ENCODE data around the gene WDR41.
A peak's percentile ranks its signal among the peaks of the same experiment; 100 is the strongest.
"Not testable (repeated sequence)": the region's sequence is repeated elsewhere in the genome, so short reads cannot be mapped to it uniquely, and the experiment has no call there.

Gene WDR41, protein sequence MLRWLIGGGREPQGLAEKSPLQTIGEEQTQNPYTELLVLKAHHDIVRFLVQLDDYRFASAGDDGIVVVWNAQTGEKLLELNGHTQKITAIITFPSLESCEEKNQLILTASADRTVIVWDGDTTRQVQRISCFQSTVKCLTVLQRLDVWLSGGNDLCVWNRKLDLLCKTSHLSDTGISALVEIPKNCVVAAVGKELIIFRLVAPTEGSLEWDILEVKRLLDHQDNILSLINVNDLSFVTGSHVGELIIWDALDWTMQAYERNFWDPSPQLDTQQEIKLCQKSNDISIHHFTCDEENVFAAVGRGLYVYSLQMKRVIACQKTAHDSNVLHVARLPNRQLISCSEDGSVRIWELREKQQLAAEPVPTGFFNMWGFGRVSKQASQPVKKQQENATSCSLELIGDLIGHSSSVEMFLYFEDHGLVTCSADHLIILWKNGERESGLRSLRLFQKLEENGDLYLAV

DNA sequence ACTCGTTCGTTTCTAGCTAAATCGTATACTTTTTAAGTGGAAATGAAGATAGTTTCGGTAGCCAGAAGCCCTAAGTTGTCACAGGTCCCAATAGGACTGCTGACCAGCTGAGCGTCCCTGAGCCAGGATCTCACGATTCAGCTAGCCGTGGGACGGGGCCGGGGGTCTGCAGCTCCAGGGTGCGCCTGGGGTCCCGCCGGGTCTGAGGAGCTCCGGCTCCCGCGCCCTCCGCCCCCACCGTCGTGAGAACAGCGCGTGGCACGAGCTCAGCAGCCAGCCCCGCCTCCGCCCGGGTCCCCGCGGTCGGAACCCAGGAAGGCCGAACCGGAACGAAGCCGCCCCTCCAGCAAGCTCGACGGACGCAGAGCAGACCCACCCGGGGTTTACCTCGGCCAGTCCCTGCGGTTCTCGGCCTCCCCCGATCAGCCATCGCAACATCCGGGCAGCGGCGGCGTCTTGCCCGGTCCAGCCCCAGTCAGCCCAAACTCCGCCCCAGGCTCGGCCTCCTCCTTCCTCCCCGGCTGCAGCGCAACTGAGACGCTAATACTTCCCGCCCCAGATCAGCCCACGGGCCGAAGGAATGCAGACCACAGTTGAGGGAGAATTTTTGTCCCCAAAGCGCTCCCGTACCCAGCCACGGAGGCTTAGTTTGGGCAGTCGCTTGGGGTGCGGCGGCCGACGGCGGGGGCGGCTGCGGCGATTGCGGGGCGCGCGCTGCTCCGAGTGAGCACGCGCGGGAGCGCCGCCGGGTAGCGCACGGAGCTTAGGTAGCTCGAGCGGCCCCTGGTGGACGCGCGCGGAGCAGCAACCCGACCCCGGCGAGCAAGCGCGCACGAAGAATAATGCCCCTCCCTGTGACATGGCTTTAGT lies at the start of gene WDR41:
Gene WDR41 (minus strand): TSS at position 534 of the 870 bp plus-strand sequence. CDS start 96 bp downstream, at position 438.
- H3K4me3 ChIP-seq (ENCODE audit: low read length): peak within 1 kb of the TSS; percentile 78
- TF ChIP-seq, protein P1, sequence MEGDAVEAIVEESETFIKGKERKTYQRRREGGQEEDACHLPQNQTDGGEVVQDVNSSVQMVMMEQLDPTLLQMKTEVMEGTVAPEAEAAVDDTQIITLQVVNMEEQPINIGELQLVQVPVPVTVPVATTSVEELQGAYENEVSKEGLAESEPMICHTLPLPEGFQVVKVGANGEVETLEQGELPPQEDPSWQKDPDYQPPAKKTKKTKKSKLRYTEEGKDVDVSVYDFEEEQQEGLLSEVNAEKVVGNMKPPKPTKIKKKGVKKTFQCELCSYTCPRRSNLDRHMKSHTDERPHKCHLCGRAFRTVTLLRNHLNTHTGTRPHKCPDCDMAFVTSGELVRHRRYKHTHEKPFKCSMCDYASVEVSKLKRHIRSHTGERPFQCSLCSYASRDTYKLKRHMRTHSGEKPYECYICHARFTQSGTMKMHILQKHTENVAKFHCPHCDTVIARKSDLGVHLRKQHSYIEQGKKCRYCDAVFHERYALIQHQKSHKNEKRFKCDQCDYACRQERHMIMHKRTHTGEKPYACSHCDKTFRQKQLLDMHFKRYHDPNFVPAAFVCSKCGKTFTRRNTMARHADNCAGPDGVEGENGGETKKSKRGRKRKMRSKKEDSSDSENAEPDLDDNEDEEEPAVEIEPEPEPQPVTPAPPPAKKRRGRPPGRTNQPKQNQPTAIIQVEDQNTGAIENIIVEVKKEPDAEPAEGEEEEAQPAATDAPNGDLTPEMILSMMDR (IDR thresholded peaks at IDR 0.05; ENCODE audit: insufficient read depth, low read depth, low read length, missing control alignments): peak; percentile 67
- peak; percentile 94 for DNase-seq (ENCODE audit: low read depth)

DNA sequence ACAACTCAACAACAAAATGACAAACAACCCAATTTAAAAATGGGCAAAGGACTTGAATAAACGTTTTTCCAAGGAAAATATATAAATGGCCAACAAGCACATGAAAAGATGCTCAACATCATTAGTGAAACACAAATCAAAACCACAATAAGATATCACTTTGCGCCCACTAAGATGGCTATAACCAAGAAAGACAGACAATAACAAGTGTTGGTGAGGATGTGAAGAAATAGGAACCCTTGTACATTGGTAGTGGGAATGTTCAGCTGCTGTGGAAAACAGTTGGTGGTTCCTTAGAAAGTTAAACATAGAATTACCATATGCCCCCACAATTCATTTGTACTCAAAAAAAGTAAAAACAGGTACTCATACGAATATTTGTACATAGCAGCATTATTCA lies 39.2 kb upstream of the WDR41 start:
- no peak overlapping the region for H3K4me3 ChIP-seq (ENCODE audit: low read length)
- TF ChIP-seq, protein P1 (IDR thresholded peaks at IDR 0.05; ENCODE audit: insufficient read depth, low read depth, low read length, missing control alignments): no peak
- DNase-seq (ENCODE audit: low read depth): no peak

DNA sequence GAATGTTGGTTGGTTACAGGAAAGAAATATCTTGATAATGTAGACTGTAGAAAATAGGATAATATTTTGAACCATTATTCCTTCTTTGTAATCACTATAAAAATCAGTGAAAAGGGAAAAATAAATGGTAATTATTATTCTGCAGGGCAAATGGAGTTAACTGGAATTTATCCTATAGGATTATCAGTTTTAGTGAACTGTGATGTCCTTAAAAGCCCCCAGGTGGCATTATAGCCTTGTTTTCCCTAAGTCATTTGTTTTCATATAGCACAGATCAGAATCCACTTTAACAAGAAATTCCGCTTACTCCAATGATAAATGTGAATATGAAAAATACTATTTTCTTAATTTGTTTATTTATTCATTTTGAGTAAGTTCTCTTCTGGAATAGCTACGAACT lies 26.2 kb upstream of the WDR41 start:
- peak; percentile 15 for DNase-seq (ENCODE audit: low read depth)
- TF ChIP-seq, protein P1 (IDR thresholded peaks at IDR 0.05; ENCODE audit: insufficient read depth, low read depth, low read length, missing control alignments): peak; percentile 19
- H3K4me3 ChIP-seq (ENCODE audit: low read length): no peak overlapping the region

DNA sequence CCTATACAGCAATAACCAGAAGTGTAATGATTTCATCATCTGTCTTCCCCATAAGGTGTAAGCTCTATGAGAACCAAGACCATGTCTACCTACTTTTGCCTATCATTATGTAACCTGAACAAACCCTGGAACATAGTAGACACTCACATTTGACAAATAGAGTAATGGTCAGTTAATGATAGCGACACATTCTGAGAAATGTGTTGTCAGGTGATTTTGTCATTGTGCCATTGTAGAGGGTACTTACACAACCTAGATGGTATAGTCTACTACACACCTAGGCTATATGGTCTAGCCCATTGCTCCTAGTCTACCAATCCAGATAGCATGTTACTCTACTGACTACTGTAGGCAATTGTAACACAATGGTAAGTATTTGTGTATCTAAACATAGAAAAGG lies 22.3 kb upstream of the WDR41 start:
- TF ChIP-seq, protein P1 (IDR thresholded peaks at IDR 0.05; ENCODE audit: insufficient read depth, low read depth, low read length, missing control alignments): no peak
- no peak for DNase-seq (ENCODE audit: low read depth)
- no peak overlapping the region for H3K4me3 ChIP-seq (ENCODE audit: low read length)

DNA sequence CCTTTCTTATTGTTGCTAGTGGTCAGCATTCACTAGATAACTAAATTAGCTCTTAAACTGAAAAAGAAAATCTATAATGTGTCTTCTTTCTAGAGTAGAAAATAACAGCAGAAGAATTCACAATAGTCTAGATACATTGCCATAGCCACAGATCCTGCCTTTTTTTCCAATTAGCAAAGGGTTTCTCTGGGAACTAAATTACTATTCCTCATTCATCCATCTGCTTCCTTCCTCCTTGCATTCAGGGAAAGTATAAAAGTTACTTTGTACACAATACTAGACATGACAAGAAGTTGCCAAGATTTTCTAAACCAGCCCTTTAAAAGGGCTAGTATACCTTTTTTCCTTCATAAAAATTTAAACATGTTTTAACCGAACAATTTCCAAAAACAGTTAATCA lies 21.2 kb upstream of the WDR41 start:
- TF ChIP-seq, protein P1 (IDR thresholded peaks at IDR 0.05; ENCODE audit: insufficient read depth, low read depth, low read length, missing control alignments): no peak
- no peak overlapping the region for H3K4me3 ChIP-seq (ENCODE audit: low read length)
- no peak for DNase-seq (ENCODE audit: low read depth)

DNA sequence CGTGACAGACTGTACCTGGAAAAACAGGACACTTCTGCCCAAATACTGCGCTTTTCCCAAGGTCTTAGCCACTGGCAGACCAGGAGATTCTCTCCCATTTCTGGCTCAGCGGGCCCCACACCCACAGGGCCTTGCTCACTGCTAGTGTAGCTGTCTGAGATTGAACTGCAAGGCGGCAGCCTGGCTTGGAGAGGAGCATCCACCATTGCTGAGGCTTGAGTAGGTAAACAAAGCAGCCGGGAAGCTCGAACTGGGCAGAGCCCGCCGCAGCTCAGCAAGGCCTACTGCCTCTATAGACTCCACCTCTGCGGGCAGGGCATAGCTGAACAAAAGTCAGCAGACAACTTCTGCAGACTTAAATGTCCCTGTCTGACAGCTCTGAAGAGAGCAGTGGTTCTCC lies 9.0 kb upstream of the WDR41 start:
- H3K4me3 ChIP-seq (ENCODE audit: low read length); DNase-seq (ENCODE audit: low read depth): not testable (repeated sequence)

DNA sequence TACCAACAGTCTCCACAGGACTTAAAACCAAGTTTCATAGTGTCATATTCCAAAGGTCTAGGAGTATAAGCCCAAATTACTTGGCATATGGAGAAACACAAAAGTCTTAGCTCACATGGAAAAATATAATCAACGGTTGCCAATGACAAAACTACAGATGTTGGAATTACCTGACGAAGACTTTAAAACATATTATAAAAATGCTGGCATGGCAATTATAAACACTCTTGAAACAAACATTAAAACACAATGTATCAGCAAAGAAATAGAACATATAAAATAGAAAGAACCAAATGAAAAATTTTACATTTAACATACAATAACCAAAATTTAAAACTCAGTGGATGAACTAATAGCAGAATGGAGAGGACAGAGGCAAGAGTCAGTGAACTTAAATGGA lies 7.9 kb upstream of the WDR41 start:
- TF ChIP-seq, protein P1 (IDR thresholded peaks at IDR 0.05; ENCODE audit: insufficient read depth, low read depth, low read length, missing control alignments): no peak
- no peak overlapping the region for H3K4me3 ChIP-seq (ENCODE audit: low read length)
- no peak for DNase-seq (ENCODE audit: low read depth)
